C4-2B (cell line): ENCODE data around the gene TMEM196.

Experiments used
- H3K27ac ChIP-seq: fragments of 450-650 bp; 2 replicates; pipeline ENCODE4 v1.5.1; 2017
- ZFX ChIP-seq: fragments of 450-650 bp; IDR thresholded peaks from 2 replicates; pipeline ENCODE4 v1.6.1; 2017
- TF ChIP-seq, protein P1 (sequence below): fragments of 450-650 bp; conservative IDR thresholded peaks from 2 replicates; pipeline ENCODE4 v1.5.1; 2017; ENCODE audit warnings: mild to moderate bottlenecking

Gene TMEM196

DNA sequence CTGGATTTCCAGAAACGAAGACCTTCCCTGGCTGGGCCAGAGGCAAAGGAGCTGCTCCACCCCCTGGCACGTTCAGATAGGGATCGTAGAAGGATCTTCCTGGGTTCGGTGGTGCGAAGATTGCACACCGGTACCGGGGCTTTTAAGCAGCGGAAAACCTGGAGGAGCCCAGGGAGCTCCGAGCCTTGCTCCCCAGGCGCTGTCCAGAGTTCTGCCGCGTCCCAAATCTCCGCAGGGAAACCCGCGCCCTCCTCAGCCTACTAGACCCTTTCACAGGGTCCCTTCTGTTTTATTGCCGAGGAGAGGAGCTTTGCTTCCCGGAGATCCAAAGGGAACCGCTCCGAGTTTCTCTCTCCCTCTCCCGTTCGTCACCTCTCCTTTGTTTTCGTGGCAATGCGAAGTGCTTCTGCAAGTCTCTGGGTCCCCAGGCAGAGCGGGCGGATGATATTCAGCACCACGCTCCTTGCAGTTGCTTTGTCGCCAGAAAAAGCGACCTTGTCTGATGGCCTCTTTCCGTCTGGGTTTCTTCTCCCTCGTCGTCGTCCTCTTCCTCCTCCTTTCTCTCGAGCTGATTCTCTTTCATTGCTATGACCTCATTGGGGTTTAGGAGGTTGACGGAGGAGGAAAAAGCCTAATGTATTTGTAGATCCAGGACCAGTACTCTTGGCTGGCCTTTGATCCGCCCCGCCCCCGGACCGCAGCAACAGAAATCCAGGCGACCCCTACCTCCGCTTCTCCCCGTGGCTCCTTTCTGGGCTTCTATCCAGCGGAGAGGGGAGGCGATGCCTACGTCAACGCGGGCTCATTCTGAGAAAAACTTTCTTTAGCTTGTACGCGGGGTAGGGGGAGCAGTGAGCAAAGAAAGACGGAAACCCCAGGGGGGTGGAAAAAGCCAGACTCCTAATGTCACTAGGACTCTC is at the start of gene TMEM196:
Gene TMEM196 (minus strand): TSS at position 777 of the 920 bp plus-strand sequence. CDS start 921 bp downstream, outside the sequence.
- H3K27ac ChIP-seq = no peak within 1 kb of the TSS
- no peak for TF ChIP-seq ZFX
- TF ChIP-seq, protein P1, sequence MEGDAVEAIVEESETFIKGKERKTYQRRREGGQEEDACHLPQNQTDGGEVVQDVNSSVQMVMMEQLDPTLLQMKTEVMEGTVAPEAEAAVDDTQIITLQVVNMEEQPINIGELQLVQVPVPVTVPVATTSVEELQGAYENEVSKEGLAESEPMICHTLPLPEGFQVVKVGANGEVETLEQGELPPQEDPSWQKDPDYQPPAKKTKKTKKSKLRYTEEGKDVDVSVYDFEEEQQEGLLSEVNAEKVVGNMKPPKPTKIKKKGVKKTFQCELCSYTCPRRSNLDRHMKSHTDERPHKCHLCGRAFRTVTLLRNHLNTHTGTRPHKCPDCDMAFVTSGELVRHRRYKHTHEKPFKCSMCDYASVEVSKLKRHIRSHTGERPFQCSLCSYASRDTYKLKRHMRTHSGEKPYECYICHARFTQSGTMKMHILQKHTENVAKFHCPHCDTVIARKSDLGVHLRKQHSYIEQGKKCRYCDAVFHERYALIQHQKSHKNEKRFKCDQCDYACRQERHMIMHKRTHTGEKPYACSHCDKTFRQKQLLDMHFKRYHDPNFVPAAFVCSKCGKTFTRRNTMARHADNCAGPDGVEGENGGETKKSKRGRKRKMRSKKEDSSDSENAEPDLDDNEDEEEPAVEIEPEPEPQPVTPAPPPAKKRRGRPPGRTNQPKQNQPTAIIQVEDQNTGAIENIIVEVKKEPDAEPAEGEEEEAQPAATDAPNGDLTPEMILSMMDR = no peak

DNA sequence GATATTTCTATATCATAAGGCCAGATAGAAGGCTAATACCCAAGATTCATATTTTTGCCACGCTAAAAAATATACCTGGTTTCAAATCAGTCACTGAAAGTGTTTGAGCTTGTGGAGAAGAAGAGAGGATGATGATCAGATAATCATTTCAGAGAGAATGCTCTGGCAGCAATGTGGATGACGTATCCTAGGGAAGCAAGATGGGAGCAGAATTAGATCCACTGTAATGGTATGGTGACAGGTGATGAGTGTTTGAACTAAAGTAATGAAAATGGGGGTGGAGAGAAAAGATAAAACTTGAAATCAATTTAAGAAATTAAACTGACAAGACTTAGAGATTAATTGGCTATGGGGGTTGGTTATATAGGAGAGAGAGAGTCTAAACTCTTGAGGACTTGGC is 42.7 kb upstream of the TMEM196 start:
- no peak overlapping the region for H3K27ac ChIP-seq
- no peak for TF ChIP-seq ZFX
- TF ChIP-seq, protein P1 = no peak

DNA sequence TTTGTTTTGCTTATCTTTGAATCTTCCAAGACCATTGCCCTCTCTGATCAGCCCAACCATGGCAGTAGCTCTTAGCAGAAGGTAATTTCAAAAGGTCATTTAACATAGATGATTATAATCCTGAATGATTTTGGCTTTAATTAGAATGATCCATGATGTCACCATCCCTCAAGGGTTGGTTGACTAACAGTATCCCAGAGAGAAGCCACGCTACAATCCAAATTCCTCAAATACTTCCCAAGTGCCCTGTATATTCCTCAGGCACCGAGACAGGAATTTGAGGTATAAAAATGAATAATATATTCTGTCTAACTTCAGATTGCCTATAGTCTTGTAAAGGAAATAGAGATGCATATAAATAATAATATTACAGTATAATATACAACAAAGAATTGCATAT is 42.1 kb upstream of the TMEM196 start:
- no peak overlapping the region for H3K27ac ChIP-seq
- no peak for TF ChIP-seq ZFX
- TF ChIP-seq, protein P1 = no peak

DNA sequence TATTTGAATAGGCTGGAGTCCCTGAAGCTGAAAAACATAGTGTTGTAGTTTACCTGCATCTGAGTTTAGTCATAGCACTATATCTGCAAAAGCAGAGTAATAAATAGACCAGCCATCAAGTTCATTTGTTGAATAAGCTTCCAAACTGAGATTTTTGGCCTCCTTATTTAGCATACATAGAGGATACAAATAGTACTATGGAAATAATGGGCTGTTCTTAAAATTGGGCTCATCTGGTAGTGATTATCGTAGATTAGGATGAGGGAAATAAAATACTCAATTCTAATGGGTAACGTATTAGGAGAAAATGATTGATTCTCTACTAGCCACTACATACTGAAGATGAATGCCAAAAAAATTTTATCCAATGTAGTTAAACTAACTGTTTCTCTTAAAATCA is 41.4 kb upstream of the TMEM196 start:
- TF ChIP-seq, protein P1 = no peak
- TF ChIP-seq ZFX = no peak
- H3K27ac ChIP-seq = no peak overlapping the region

DNA sequence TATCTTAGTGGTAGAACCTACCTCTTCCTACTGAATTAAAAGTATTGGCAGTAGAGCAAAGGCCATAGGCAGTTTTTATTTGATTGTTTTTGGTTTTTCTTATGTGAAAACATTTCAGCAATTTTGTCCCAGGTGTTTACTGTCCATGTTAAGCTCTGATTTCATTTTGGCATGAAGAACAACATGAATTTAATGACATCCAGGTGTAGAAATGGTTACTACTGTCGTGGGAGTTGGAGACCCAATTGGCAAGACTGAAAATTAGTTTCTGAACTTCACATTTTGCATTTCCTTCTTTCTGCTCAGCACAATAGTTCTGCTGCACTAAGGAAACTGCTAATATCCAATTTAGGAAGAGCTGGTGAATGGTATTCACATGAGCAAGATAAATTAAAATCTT is 38.0 kb upstream of the TMEM196 start:
- TF ChIP-seq ZFX = no peak
- TF ChIP-seq, protein P1 = no peak
- no peak overlapping the region for H3K27ac ChIP-seq

DNA sequence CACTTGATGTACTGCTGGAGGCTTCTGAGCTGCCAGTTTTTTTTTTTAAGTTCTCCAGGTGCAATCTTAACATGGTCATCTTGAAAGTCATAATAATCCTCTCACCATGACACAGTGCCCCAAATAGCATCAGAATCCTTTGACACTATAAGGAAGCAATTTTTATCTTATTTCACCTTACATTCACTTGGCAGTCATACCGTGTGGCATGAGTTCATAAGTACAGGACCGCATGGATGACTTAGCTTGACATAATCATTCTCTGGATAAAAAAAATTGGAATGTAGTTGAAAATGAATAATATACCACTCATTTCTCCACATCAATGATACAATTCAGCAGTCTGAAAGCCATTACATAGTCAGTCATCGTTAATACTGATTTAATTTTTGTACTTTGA is 25.6 kb upstream of the TMEM196 start:
- no peak overlapping the region for H3K27ac ChIP-seq
- TF ChIP-seq, protein P1 = no peak
- no peak for TF ChIP-seq ZFX

DNA sequence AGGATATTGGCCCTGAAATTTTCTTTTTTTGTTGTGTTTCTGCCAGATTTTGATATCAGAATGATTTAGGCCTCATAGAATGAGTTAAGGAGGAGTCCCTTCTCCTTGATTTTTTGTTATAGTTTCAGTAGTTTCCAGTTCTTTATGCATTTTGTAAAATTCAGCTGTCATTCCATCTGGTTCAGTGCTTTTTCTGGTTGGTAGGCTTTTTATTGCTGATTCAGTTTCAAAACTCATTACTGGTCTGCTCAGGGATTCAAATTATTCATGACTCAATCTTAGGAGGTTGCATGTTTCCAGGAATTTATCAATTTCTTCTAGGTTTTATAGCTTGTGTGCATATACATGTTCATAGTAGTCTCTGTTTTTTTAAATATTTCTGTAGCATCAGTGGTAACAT is 10.1 kb upstream of the TMEM196 start:
- H3K27ac ChIP-seq = no peak overlapping the region
- TF ChIP-seq, protein P1 = no peak
- no peak for TF ChIP-seq ZFX
